Urinary bladder (tissue), 4 donors: ENCODE results near the gene KIZ. TPM values are rescaled to one million over a fixed set of nuclear protein-coding genes. Genes with fewer than 3 reads are reported as not detected.
"Not testable (repeated sequence)": the region's sequence is repeated elsewhere in the genome, so short reads cannot be mapped to it uniquely, and the experiment has no call there.

Source experiments
- DNase-seq: peaks from one replicate; pipeline ENCODE4 v3.0.0-alpha.2; 2015; ENCODE audit errors: extremely low spot score
- H3K27ac ChIP-seq: one replicate; pipeline ENCODE4 v1.5.1; 2013; ENCODE audit warnings: low read depth, mild to moderate bottlenecking, moderate library complexity
- H3K36me3 ChIP-seq: one replicate; pipeline ENCODE4 v1.6.1; 2013; ENCODE audit warnings: mild to moderate bottlenecking, moderate library complexity; ENCODE audit not compliant: insufficient read depth
- H3K4me1 ChIP-seq: one replicate; pipeline ENCODE4 v1.6.1; 2013; ENCODE audit warnings: mild to moderate bottlenecking, moderate library complexity; ENCODE audit not compliant: insufficient read depth
- H3K4me3 ChIP-seq: one replicate; pipeline ENCODE4 v1.5.1; 2013; ENCODE audit warnings: low read depth, low read length
- WGBS: extraction: QIAGEN DNeasy Blood & Tissue Kit; methylation state at CpG from one replicate; pipeline ENCODE4 v1.1.7; 2013; 5-methylcytosine and 5-hydroxymethylcytosine counted together
- polyA plus RNA-seq: library from polyadenylated mRNA; stranded (reverse); fragments of 200-250 nt; gene quantifications from one replicate; pipeline ENCODE4 v1.2.3, GENCODE V29; 2013
- total RNA-seq: library from RNA; depleted of rRNA; stranded (reverse); fragments of >200 nt; gene quantifications from one replicate; pipeline ENCODE4 v1.2.3, GENCODE V29; 2014
- donor health status: healthy with polysubstance abuse.
- donor health status: healthy.

The KIZ gene
- total and polyA plus RNA-seq, 2 donors, result 32.9 to 38.1 TPM

GRCh38 chr20:21240394-21240793, 114.5 kb downstream of the KIZ start:
- Histone ChIP-seq H3K36me3 (peaks cover 6% of the 10 kb centered on the region), H3K27ac (no peak overlapping the region), H3K4me1 (no peaks in the 10 kb centered on the region), H3K4me3 (no peak overlapping the region)
- DNase-seq, result no peak
- 89% methylated on average over 9 of the region's 9 CpGs for WGBS

GRCh38 chr20:21241406-21241805, 115.5 kb downstream of the KIZ start:
- no peak for DNase-seq
- Histone ChIP-seq H3K36me3 (peaks cover 6% of the 10 kb centered on the region), H3K4me3 (no peak overlapping the region), H3K27ac (no peak overlapping the region), H3K4me1 (no peaks in the 10 kb centered on the region)
- 79% methylated on average over 7 of the region's 7 CpGs for WGBS

- H3K27ac ChIP-seq, result no peak overlapping the region
- 91% methylated on average over 12 of the region's 12 CpGs for WGBS
- H3K4me1 ChIP-seq, result no peaks in the 10 kb centered on the region
- no peak for DNase-seq
- no peak overlapping the region for H3K4me3 ChIP-seq
- H3K36me3 ChIP-seq, result peaks cover 6% of the 10 kb centered on the region
These were observed 117.9 kb downstream of the KIZ start for GRCh38 chr20:21243811-21244210.

GRCh38 chr20:21244808-21245207, 118.9 kb downstream of the KIZ start:
- 97% methylated on average over 3 of the region's 3 CpGs for WGBS
- Histone ChIP-seq H3K27ac (no peak overlapping the region), H3K4me1 (no peaks in the 10 kb centered on the region), H3K36me3 (peaks cover 6% of the 10 kb centered on the region), H3K4me3 (no peak overlapping the region)
- no peak for DNase-seq

- DNase-seq, result no peak
- no peak overlapping the region for H3K27ac ChIP-seq
- H3K4me1 ChIP-seq, result no peaks in the 10 kb centered on the region
- H3K4me3 ChIP-seq, result no peak overlapping the region
- H3K36me3 ChIP-seq, result peaks cover 6% of the 10 kb centered on the region
- 94% methylated on average over 3 of the region's 3 CpGs for WGBS
These were observed 120.3 kb downstream of the KIZ start for GRCh38 chr20:21246161-21246560.

- not testable (repeated sequence) for H3K36me3 ChIP-seq, H3K4me3 ChIP-seq, H3K27ac ChIP-seq, DNase-seq, H3K4me1 ChIP-seq
- WGBS, result 78% methylated on average over 8 of the region's 8 CpGs
These were observed 121.8 kb downstream of the KIZ start for GRCh38 chr20:21247603-21248095.

GRCh38 chr20:21251278-21251677, 125.4 kb downstream of the KIZ start:
- no peaks in the 10 kb centered on the region for H3K36me3 ChIP-seq
- no peak overlapping the region for H3K27ac ChIP-seq
- H3K4me1 ChIP-seq, result no peaks in the 10 kb centered on the region
- H3K4me3 ChIP-seq, result no peak overlapping the region
- no peak for DNase-seq
- 66% methylated on average over 6 of the region's 6 CpGs for WGBS

GRCh38 chr20:21257192-21257591, 131.3 kb downstream of the KIZ start:
- Histone ChIP-seq H3K4me3 (no peak overlapping the region), H3K36me3 (no peaks in the 10 kb centered on the region), H3K4me1 (no peaks in the 10 kb centered on the region), H3K27ac (no peak overlapping the region)
- 76% methylated on average over 3 of the region's 3 CpGs for WGBS
- DNase-seq, result no peak

- WGBS, result 89% methylated on average over 6 of the region's 6 CpGs
- no peak overlapping the region for H3K4me3 ChIP-seq
- H3K36me3 ChIP-seq, result no peaks in the 10 kb centered on the region
- DNase-seq, result no peak
- no peaks in the 10 kb centered on the region for H3K4me1 ChIP-seq
- H3K27ac ChIP-seq, result no peak overlapping the region
These were observed 132.5 kb downstream of the KIZ start for GRCh38 chr20:21258411-21258810.

GRCh38 chr20:21259346-21259745, 133.5 kb downstream of the KIZ start:
- no peaks in the 10 kb centered on the region for H3K36me3 ChIP-seq
- 85% methylated on average over 8 of the region's 8 CpGs for WGBS
- DNase-seq, result no peak
- H3K4me3 ChIP-seq, result no peak overlapping the region
- no peaks in the 10 kb centered on the region for H3K4me1 ChIP-seq
- no peak overlapping the region for H3K27ac ChIP-seq

GRCh38 chr20:21262812-21263211, 136.9 kb downstream of the KIZ start:
- WGBS, result 70% methylated on average over 2 of the region's 2 CpGs
- no peak for DNase-seq
- Histone ChIP-seq H3K4me3 (no peak overlapping the region), H3K4me1 (no peaks in the 10 kb centered on the region), H3K36me3 (no peaks in the 10 kb centered on the region), H3K27ac (no peak overlapping the region)

GRCh38 chr20:21265261-21266190, 139.6 kb downstream of the KIZ start:
- Histone ChIP-seq H3K4me3 (no peak overlapping the region), H3K36me3 (no peaks in the 10 kb centered on the region), H3K27ac (no peak overlapping the region), H3K4me1 (no peaks in the 10 kb centered on the region)
- no peak for DNase-seq
- WGBS, result 78% methylated on average over 15 of the region's 15 CpGs

GRCh38 chr20:21266191-21266536, 140.3 kb downstream of the KIZ start:
- WGBS, result 92% methylated on average over 5 of the region's 5 CpGs
- Histone ChIP-seq H3K27ac (no peak overlapping the region), H3K36me3 (no peaks in the 10 kb centered on the region), H3K4me1 (no peaks in the 10 kb centered on the region), H3K4me3 (no peak overlapping the region)
- DNase-seq, result no peak

GRCh38 chr20:21269772-21270171, 143.9 kb downstream of the KIZ start:
- Histone ChIP-seq H3K4me3 (no peak overlapping the region), H3K4me1 (no peaks in the 10 kb centered on the region), H3K36me3 (no peaks in the 10 kb centered on the region), H3K27ac (no peak overlapping the region)
- WGBS, result 57% methylated on average over 2 of the region's 2 CpGs
- DNase-seq, result no peak
